NCI-H526 treated with DMSO at 0.1 percent for 48 hours (cell line): ENCODE data around the gene MKNK2.
A peak's percentile ranks its signal among the peaks of the same experiment; 100 is the strongest.
"Not testable (repeated sequence)": the region's sequence is repeated elsewhere in the genome, so short reads cannot be mapped to it uniquely, and the experiment has no call there.

Source experiments
- DNase-seq: peaks from one replicate; lab custom pipeline; 2025; lab: John Stamatoyannopoulos, UW

The MKNK2 gene

GRCh38 chr19:2043961-2044708 lies 6.9 kb downstream of the MKNK2 start:
- no peak for DNase-seq

- DNase-seq: no peak
Observed at GRCh38 chr19:2043251-2043641, 7.8 kb downstream of the MKNK2 start.

- no peak for DNase-seq
Observed at GRCh38 chr19:2042485-2043250, 8.4 kb downstream of the MKNK2 start.

- peak; percentile 76 for DNase-seq
Observed at GRCh38 chr19:2041683-2042484, 9.2 kb downstream of the MKNK2 start.

- DNase-seq: no peak
Observed at GRCh38 chr19:2041433-2041682, 9.7 kb downstream of the MKNK2 start.

- DNase-seq: no peak
Observed at GRCh38 chr19:2040647-2041432, 10.2 kb downstream of the MKNK2 start.

GRCh38 chr19:2039959-2040646 lies 10.9 kb downstream of the MKNK2 start:
- no peak for DNase-seq

GRCh38 chr19:2039089-2039958 lies 11.7 kb downstream of the MKNK2 start:
- no peak for DNase-seq

- DNase-seq: no peak
Observed at GRCh38 chr19:2038284-2039088, 12.6 kb downstream of the MKNK2 start.

- no peak for DNase-seq
Observed at GRCh38 chr19:2037651-2038255, 13.3 kb downstream of the MKNK2 start.

- DNase-seq: no peak
Observed at GRCh38 chr19:2036424-2036823, 14.6 kb downstream of the MKNK2 start.

GRCh38 chr19:2035590-2035991 lies 15.5 kb downstream of the MKNK2 start:
- no peak for DNase-seq

- DNase-seq: no peak
Observed at GRCh38 chr19:2034729-2035589, 16.1 kb downstream of the MKNK2 start.

- DNase-seq: not testable (repeated sequence)
Observed at GRCh38 chr19:2034253-2034652, 16.8 kb downstream of the MKNK2 start.

- DNase-seq: no peak
Observed at GRCh38 chr19:2033825-2034159, 17.3 kb downstream of the MKNK2 start.

GRCh38 chr19:2033115-2033824 lies 17.8 kb downstream of the MKNK2 start:
- no peak for DNase-seq

GRCh38 chr19:2032296-2032941 lies 18.6 kb downstream of the MKNK2 start:
- no peak for DNase-seq
